Measurements from ENCODE around the gene TMEM161B. TPM values are rescaled to one million over a fixed set of nuclear protein-coding genes. Genes with fewer than 3 reads are reported as not detected.

TMEM161B gene
- total and polyA plus RNA-seq, 2 donors (not counting 3 experiments of a cell fraction or from before 2014, with no cell fraction given), result 5.3 to 11.6 TPM

DNA sequence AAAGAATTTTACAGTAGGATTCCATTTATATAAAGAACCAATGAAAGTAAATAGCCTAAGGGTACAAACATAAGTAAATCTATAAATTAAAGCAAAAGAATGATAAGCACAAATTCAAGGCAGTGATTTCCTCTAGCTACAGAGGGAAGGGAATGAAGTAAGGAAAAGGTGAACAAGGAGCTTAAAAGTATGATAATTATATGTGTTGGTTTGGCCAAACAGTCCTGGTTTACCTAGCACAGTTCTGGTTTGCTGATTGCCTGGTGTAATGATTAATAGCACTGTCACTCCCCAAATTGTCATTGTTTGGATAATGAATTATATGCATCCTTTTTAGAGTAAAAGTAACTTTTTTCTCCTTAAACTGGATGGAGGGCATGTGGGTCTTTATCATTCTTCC, 15.0 kb upstream of the TMEM161B start:
- Histone ChIP-seq H3K9me3 (replicated peaks; ENCODE audit: control insufficient read depth, insufficient read depth, low read length) (no peaks in the 10 kb centered on the region), H4K20me1 (replicated peaks; ENCODE audit: control insufficient read depth, extremely low read depth, insufficient read depth, low read length) (no peaks in the 10 kb centered on the region), H3K36me3 (ENCODE audit: control insufficient read depth in 2 of 2, extremely low read depth in 1 of 2, insufficient read depth in 2 of 2, low read length in 2 of 2) (no peaks in the 10 kb centered on the region), H3K27ac (ENCODE audit: insufficient read depth, low read depth, low read length) (no peak overlapping the region), H2AFZ (ENCODE audit: low read depth, low read length) (no peak overlapping the region), H3K27me3 (ENCODE audit: control insufficient read depth in 2 of 2, insufficient read depth in 2 of 2, low read length in 2 of 2) (no peaks in the 10 kb centered on the region), H3K9me1 (replicated peaks; ENCODE audit: control insufficient read depth, extremely low read depth, insufficient read depth, low read length) (no peaks in the 10 kb centered on the region), H3K4me2 (ENCODE audit: insufficient read depth, low read length) (no peak overlapping the region), H3K4me3 (replicated peaks in 1 of 3; ENCODE audit: insufficient read depth in 1 of 3, low read depth in 1 of 3, low read length in 3 of 3) (no peak overlapping the region), H3K9ac (replicated peaks; ENCODE audit: extremely low read depth, insufficient read depth, low read length) (no peak overlapping the region), H3K79me2 (ENCODE audit: control insufficient read depth, insufficient read depth, low read length) (no peaks in the 10 kb centered on the region), H3K4me1 (ENCODE audit: control insufficient read depth, extremely low read depth, insufficient read depth, low read length) (no peaks in the 10 kb centered on the region)
- TF ChIP-seq FOS (IDR thresholded peaks at IDR 0.05; ENCODE audit: borderline replicate concordance, insufficient read depth, low read length) (no peak), GATA2 (IDR thresholded peaks at IDR 0.05; ENCODE audit: insufficient read depth, insufficient read length, low read depth, low read length) (no peak), MYC (IDR thresholded peaks at IDR 0.05; ENCODE audit: low read depth, low read length) (no peak), POLR2AphosphoS5 (IDR thresholded peaks at IDR 0.05; ENCODE audit: insufficient read depth, low read depth, low read length) (no peak), EZH2 (IDR thresholded peaks at IDR 0.05; ENCODE audit: borderline replicate concordance, low read depth, low read length, severe bottlenecking) (no peak), JUN (IDR thresholded peaks at IDR 0.05; ENCODE audit: borderline replicate concordance, insufficient read depth, insufficient read length, low read depth) (no peak), POLR2A (IDR thresholded peaks at IDR 0.05; ENCODE audit: low read depth, low read length) (no peak)
- TF ChIP-seq, protein P1, sequence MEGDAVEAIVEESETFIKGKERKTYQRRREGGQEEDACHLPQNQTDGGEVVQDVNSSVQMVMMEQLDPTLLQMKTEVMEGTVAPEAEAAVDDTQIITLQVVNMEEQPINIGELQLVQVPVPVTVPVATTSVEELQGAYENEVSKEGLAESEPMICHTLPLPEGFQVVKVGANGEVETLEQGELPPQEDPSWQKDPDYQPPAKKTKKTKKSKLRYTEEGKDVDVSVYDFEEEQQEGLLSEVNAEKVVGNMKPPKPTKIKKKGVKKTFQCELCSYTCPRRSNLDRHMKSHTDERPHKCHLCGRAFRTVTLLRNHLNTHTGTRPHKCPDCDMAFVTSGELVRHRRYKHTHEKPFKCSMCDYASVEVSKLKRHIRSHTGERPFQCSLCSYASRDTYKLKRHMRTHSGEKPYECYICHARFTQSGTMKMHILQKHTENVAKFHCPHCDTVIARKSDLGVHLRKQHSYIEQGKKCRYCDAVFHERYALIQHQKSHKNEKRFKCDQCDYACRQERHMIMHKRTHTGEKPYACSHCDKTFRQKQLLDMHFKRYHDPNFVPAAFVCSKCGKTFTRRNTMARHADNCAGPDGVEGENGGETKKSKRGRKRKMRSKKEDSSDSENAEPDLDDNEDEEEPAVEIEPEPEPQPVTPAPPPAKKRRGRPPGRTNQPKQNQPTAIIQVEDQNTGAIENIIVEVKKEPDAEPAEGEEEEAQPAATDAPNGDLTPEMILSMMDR (IDR thresholded peaks at IDR 0.05; ENCODE audit: extremely low read depth in 1 of 2, insufficient read depth in 1 of 2, low read depth in 1 of 2, low read length in 2 of 2), result no peak
- TF ChIP-seq, protein P2, sequence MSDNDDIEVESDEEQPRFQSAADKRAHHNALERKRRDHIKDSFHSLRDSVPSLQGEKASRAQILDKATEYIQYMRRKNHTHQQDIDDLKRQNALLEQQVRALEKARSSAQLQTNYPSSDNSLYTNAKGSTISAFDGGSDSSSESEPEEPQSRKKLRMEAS (IDR thresholded peaks at IDR 0.05; ENCODE audit: insufficient read depth, insufficient read length), result no peak
- POLR2A ChIA-PET, result no interaction called here
- dilution Hi-C loops (cut with MboI; ENCODE audit: extremely low pct_ligation_motif_present, low sequenced_read_pairs) (no loop called here), intact Hi-C loops (cut with micrococcal nuclease) (no loop called here)
- no TSS peak for BruUV-seq (replicated peaks)
- CTCF ChIA-PET, result interaction anchor here (1.0 kb wide), 1 partner anchor 407 kb away, joined by 3 read pairs; no protein-coding TSS in a partner anchor
- FAIRE-seq (no peak), DNase-seq (ENCODE audit: low read depth, low spot score) (no peak)

Measured in endothelial cell of umbilical vein (primary cell).